HepG2 (cell line): ENCODE measurements around the gene NFKBIA. TPM values are rescaled to one million over a fixed set of nuclear protein-coding genes. Genes with fewer than 3 reads are reported as not detected.
A peak's percentile ranks its signal among the peaks of the same experiment; 100 is the strongest.

ENCODE experiments used
- ATAC-seq: fragments of 200-7000 bp; cut with Tn5 transposase; 3 replicates; pipeline ENCODE4 v1.9.1; 2020; ENCODE audit warnings: mild to moderate bottlenecking, moderate library complexity
- BruUV-seq: library from RNA; stranded (reverse); fragments of 400-500 nt; replicated peaks from 2 replicates; lab custom pipeline; 2021; lab: Mats Ljungman, UMichigan
- CTCF ChIA-PET: fragments of 300-600 bp; formaldehyde crosslinking; extraction: SDS; loops from one replicate; lab custom pipeline; 2021; ENCODE audit warnings: low total read pairs, inconsistent platforms, low intra/inter-chr PET ratio; lab: Yijun Ruan, JAX
- POLR2A ChIA-PET: fragments of 350-600 bp; sonication (Branson Sonifier 250); formaldehyde crosslinking; loops from one replicate; lab custom pipeline; 2020; ENCODE audit warnings: antibody characterized with exemption, inconsistent platforms; lab: Yijun Ruan, JAX
- DNase-seq: peaks from one replicate; pipeline ENCODE4 v3.0.0-alpha.2; 2015; ENCODE audit warnings: low spot score
- FAIRE-seq: peaks from 3 replicates; lab custom pipeline; 2011; peaks lifted over from hg19 to GRCh38; lab: Jason Lieb, UNC
- H2AFZ ChIP-seq: one replicate; pipeline ENCODE4 v1.6.1; 2011; ENCODE audit warnings: low read length, inconsistent platforms
- H3K27ac ChIP-seq: fragments of 300-600 bp; 3 replicates; pipeline ENCODE4 v1.8.0; 2011; ENCODE audit warnings: mixed run types, mild to moderate bottlenecking, mixed read lengths, low read length, inconsistent platforms; ENCODE audit not compliant: insufficient read depth; ENCODE audit errors: extremely low read length
- H3K27me3 ChIP-seq, 2 experiments: fragments of 200-600 bp in 1 of 2; 2 replicates in 1 of 2; 3 replicates in 1 of 2; pipeline versions ENCODE4 v1.6.0 to v1.8.0; 2011; ENCODE audit warnings: low read length in 2 of 2, mild to moderate bottlenecking in 2 of 2, moderate library complexity in 2 of 2, inconsistent platforms in 1 of 2; ENCODE audit not compliant: insufficient read depth in 2 of 2, control insufficient read depth in 1 of 2
- H3K36me3 ChIP-seq, 2 experiments: fragments of 200-600 bp in 1 of 2; replicated peaks in 1 of 2; 2 replicates in 1 of 2; 3 replicates in 1 of 2; pipeline versions ENCODE4 v1.5.1 to v1.8.0; 2011; ENCODE audit warnings: low read length in 2 of 2, inconsistent platforms in 1 of 2; ENCODE audit not compliant: insufficient read depth in 2 of 2, control insufficient read depth in 1 of 2
- H3K4me1 ChIP-seq: 2 replicates; pipeline ENCODE4 v1.5.1; 2012; ENCODE audit warnings: low read length, inconsistent platforms; ENCODE audit not compliant: insufficient read depth
- H3K4me2 ChIP-seq: 2 replicates; pipeline ENCODE4 v1.6.0; 2011; ENCODE audit warnings: low read depth, low read length, inconsistent platforms
- H3K4me3 ChIP-seq, 3 experiments: fragments of 200-600 bp in 1 of 3; sonication (generic), shearing (Covaris generic) in 1 of 3; replicated peaks in 1 of 3; 2 replicates each; pipeline ENCODE4 v1.5.1; 2011 to 2016; ENCODE audit warnings: low read length in 3 of 3, inconsistent platforms in 2 of 3, low read depth in 2 of 3, mild to moderate bottlenecking in 2 of 3, control low read depth in 1 of 3, mixed read lengths in 1 of 3; ENCODE audit not compliant: insufficient read depth in 1 of 3
- H3K79me2 ChIP-seq: one replicate; pipeline ENCODE4 v1.6.1; 2011; ENCODE audit warnings: low read length, inconsistent platforms; ENCODE audit not compliant: insufficient read depth
- H3K9ac ChIP-seq: 2 replicates; pipeline ENCODE4 v1.6.0; 2011; ENCODE audit warnings: mild to moderate bottlenecking, low read depth, low read length, inconsistent platforms; ENCODE audit not compliant: insufficient read depth
- H3K9me3 ChIP-seq: 2 replicates; pipeline ENCODE4 v1.5.1; 2012; ENCODE audit warnings: mild to moderate bottlenecking, low read length
- H4K20me1 ChIP-seq: 2 replicates; pipeline ENCODE4 v1.6.0; 2011; ENCODE audit warnings: inconsistent platforms, mild to moderate bottlenecking, low read length, moderate library complexity; ENCODE audit not compliant: insufficient read depth
- CEBPG ChIP-seq: IDR thresholded peaks from 2 replicates; pipeline ENCODE4 v1.6.1; 2016
- FOXA3 ChIP-seq: IDR thresholded peaks from 2 replicates; pipeline ENCODE4 v1.6.1; 2016; ENCODE audit warnings: missing genetic modification reagents, missing compliant biosample characterization
- HIVEP1 ChIP-seq: sonication (generic); formaldehyde crosslinking; IDR thresholded peaks from 2 replicates; pipeline ENCODE4 v1.4.0; 2020; ENCODE audit warnings: mild to moderate bottlenecking, missing genetic modification reagents
- HMGA1 ChIP-seq: sonication (generic); formaldehyde crosslinking; conservative IDR thresholded peaks from 2 replicates; pipeline ENCODE4 v1.4.0; 2020; ENCODE audit warnings: missing genetic modification reagents
- ZNF138 ChIP-seq: sonication (generic); formaldehyde crosslinking; IDR thresholded peaks from 2 replicates; pipeline ENCODE4 v1.5.0; 2020; ENCODE audit warnings: mild to moderate bottlenecking, low read depth, missing genetic modification reagents
- ZNF296 ChIP-seq: sonication (generic); formaldehyde crosslinking; conservative IDR thresholded peaks from 2 replicates; pipeline ENCODE4 v1.5.0; 2020; ENCODE audit warnings: mild to moderate bottlenecking, missing genetic modification reagents
- ZNF501 ChIP-seq: sonication (generic); formaldehyde crosslinking; IDR thresholded peaks from 2 replicates; pipeline ENCODE4 v1.5.1; 2020; ENCODE audit warnings: mild to moderate bottlenecking, moderate library complexity, missing genetic modification reagents
- ZNF75D ChIP-seq: sonication (generic); formaldehyde crosslinking; IDR thresholded peaks from 2 replicates; pipeline ENCODE4 v1.8.1; 2023; ENCODE audit warnings: missing genetic modification reagents, mild to moderate bottlenecking, borderline replicate concordance
- ZNF768 ChIP-seq: sonication (generic); formaldehyde crosslinking; IDR thresholded peaks from 2 replicates; pipeline ENCODE4 v1.4.0; 2020; ENCODE audit warnings: missing genetic modification reagents
- WGBS: methylation state at CpG from one replicate; pipeline ENCODE4 v1.1.6; 2017; ENCODE audit warnings: low lambda C conversion rate; 5-methylcytosine and 5-hydroxymethylcytosine counted together
- in situ Hi-C: cut with HindIII; loops from 2 replicates; pipeline ENCODE4 v1.10.0; 2017; ENCODE audit warnings: low pct_unique_long_range_greater_than_20kb; ENCODE audit not compliant: extremely low pct_ligation_motif_present
- intact Hi-C: fragments of 100-400 bp; cut with micrococcal nuclease; formaldehyde crosslinking; loops from one replicate; pipeline ENCODE4 v1.10.0; 2022; ENCODE audit not compliant: unreplicated experiment
- polyA plus RNA-seq, 8 experiments: library from polyadenylated mRNA; depleted of rRNA in 3 of 8; stranded (reverse) in 7 of 8; unstranded in 1 of 8; fragments of >200 nt; fragmentation: Illumina TruSeq in 4 of 8; extraction: Trizol in 4 of 8; gene quantifications; 2 replicates each; pipeline versions ENCODE4 v1.2.1 to v1.2.3, GENCODE V29; 2011 to 2016; ENCODE audit warnings: low read depth in 4 of 8, missing spikeins in 1 of 8, mixed read lengths in 1 of 8; ENCODE audit not compliant: insufficient read depth in 1 of 8
- total RNA-seq, 5 experiments: library from RNA; depleted of rRNA; stranded (reverse); fragments of >200 nt; fragmentation: Illumina TruSeq; extraction: Trizol; gene quantifications; 2 replicates each; pipeline ENCODE4 v1.2.3, GENCODE V29; 2016; ENCODE audit warnings: low read depth in 1 of 5
- TF ChIP-seq, protein P1 (sequence below): sonication (generic); formaldehyde crosslinking; IDR thresholded peaks from 2 replicates; pipeline ENCODE4 v1.8.0; 2022; ENCODE audit warnings: missing genetic modification reagents, mild to moderate bottlenecking, inconsistent platforms, borderline replicate concordance
- TF ChIP-seq, protein P2 (sequence below): sonication (generic); formaldehyde crosslinking; IDR thresholded peaks from 2 replicates; pipeline ENCODE4 v1.5.0; 2020; ENCODE audit warnings: missing genetic modification reagents
- TF ChIP-seq, protein P3 (sequence below): sonication (generic); formaldehyde crosslinking; IDR thresholded peaks from 2 replicates; pipeline ENCODE4 v1.5.0; 2020; ENCODE audit warnings: missing genetic modification reagents
- TF ChIP-seq, protein P4 (sequence below): sonication (generic); formaldehyde crosslinking; IDR thresholded peaks from 2 replicates; pipeline ENCODE4 v1.5.0; 2020; ENCODE audit warnings: missing genetic modification reagents, mild to moderate bottlenecking, borderline replicate concordance
- TF ChIP-seq, protein P5 (sequence below): sonication (generic); formaldehyde crosslinking; IDR thresholded peaks from 2 replicates; pipeline ENCODE4 v1.9.0; 2022; ENCODE audit warnings: missing genetic modification reagents, mild to moderate bottlenecking, borderline replicate concordance
- TF ChIP-seq, protein P6 (sequence below): sonication (generic); formaldehyde crosslinking; IDR thresholded peaks from 2 replicates; pipeline ENCODE4 v1.4.0; 2020; ENCODE audit warnings: missing genetic modification reagents, low read depth, mild to moderate bottlenecking, borderline replicate concordance

The NFKBIA gene
- total and polyA plus RNA-seq, 2 of the 13 experiments (the other 11 are each of a cell fraction or from before 2014, with no cell fraction given): 197 to 319 TPM

DNA sequence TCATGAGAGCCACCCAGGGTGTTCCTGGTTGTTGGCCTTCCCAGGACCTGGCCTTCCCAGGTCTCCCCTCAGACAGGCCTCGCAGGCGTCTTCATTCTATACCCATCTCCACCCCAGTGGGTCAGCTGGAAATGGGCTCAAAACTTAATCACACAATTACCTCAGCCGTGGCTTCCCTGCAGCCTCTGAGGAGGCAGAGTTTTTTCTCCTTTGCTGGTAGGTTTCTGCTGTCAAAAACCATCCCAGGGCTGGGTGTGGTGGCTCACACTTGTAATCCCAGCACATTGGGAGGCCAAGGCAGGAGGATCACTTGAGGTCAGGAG lies 13.2 kb downstream of the NFKBIA start:
- H3K4me1 ChIP-seq: peaks cover 42% of the 10 kb centered on the region
- no peak for TF ChIP-seq CEBPG (CRISPR knock-in tag)
- TF ChIP-seq HIVEP1 (CRISPR knock-in tag): peak; percentile 77
- TF ChIP-seq, protein P1, sequence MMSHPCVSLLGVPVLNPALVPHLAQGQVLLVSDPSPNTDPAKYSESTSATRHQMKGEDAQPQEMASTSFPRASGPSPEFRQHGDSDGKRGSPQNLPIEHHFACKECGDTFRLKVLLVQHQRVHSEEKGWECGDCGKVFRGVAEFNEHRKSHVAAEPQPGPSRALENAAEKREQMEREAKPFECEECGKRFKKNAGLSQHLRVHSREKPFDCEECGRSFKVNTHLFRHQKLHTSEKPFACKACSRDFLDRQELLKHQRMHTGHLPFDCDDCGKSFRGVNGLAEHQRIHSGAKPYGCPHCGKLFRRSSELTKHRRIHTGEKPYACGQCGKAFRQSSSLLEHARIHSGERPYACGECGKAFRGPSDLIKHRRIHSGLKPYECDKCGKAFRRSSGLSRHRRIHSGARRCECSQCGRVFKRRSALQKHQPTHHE (CRISPR knock-in tag): no peak
- TF ChIP-seq, protein P2, sequence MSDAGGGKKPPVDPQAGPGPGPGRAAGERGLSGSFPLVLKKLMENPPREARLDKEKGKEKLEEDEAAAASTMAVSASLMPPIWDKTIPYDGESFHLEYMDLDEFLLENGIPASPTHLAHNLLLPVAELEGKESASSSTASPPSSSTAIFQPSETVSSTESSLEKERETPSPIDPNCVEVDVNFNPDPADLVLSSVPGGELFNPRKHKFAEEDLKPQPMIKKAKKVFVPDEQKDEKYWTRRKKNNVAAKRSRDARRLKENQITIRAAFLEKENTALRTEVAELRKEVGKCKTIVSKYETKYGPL (CRISPR knock-in tag): no peak
- TF ChIP-seq ZNF768 (CRISPR knock-in tag): peak; percentile 65; the same call in 1 of the 2 replicates
- 0 out of 2 replicates have a peak, but pooled peaks have one; percentile 17 for TF ChIP-seq ZNF501 (CRISPR knock-in tag)
- TF ChIP-seq HMGA1: no peak
- TF ChIP-seq FOXA3 (CRISPR knock-in tag): no peak
- no peak for TF ChIP-seq ZNF138 (CRISPR knock-in tag)
- TF ChIP-seq ZNF296 (CRISPR knock-in tag): 0 out of 2 replicates have a peak, but pooled peaks have one; percentile 8
- TF ChIP-seq, protein P3, sequence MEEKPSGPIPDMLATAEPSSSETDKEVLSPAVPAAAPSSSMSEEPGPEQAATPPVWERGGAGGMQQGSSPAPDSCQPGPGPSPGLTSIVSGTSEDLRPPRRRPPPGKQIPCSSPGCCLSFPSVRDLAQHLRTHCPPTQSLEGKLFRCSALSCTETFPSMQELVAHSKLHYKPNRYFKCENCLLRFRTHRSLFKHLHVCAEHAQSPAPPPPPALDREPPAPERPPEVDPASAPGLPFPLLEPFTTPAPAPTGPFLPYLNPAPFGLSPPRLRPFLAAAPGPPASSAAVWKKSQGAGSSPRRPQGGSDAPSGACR (CRISPR knock-in tag): 0 out of 2 replicates have a peak, but pooled peaks have one; percentile 1
- TF ChIP-seq, protein P4, sequence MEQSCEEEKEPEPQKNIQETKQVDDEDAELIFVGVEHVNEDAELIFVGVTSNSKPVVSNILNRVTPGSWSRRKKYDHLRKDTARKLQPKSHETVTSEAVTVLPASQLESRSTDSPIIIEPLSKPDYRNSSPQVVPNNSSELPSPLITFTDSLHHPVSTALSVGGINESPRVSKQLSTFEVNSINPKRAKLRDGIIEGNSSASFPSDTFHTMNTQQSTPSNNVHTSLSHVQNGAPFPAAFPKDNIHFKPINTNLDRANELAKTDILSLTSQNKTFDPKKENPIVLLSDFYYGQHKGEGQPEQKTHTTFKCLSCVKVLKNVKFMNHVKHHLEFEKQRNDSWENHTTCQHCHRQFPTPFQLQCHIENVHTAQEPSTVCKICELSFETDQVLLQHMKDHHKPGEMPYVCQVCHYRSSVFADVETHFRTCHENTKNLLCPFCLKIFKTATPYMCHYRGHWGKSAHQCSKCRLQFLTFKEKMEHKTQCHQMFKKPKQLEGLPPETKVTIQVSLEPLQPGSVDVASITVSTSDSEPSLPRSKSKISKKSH (CRISPR knock-in tag): 0 out of 2 replicates have a peak, but pooled peaks have one; percentile 66
- TF ChIP-seq, protein P5, sequence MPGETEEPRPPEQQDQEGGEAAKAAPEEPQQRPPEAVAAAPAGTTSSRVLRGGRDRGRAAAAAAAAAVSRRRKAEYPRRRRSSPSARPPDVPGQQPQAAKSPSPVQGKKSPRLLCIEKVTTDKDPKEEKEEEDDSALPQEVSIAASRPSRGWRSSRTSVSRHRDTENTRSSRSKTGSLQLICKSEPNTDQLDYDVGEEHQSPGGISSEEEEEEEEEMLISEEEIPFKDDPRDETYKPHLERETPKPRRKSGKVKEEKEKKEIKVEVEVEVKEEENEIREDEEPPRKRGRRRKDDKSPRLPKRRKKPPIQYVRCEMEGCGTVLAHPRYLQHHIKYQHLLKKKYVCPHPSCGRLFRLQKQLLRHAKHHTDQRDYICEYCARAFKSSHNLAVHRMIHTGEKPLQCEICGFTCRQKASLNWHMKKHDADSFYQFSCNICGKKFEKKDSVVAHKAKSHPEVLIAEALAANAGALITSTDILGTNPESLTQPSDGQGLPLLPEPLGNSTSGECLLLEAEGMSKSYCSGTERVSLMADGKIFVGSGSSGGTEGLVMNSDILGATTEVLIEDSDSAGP (CRISPR knock-in tag): 0 out of 2 replicates have a peak, but pooled peaks have one; percentile 29
- TF ChIP-seq ZNF75D (CRISPR knock-in tag): 0 out of 2 replicates have a peak, but pooled peaks have one; percentile 83
- TF ChIP-seq, protein P6, sequence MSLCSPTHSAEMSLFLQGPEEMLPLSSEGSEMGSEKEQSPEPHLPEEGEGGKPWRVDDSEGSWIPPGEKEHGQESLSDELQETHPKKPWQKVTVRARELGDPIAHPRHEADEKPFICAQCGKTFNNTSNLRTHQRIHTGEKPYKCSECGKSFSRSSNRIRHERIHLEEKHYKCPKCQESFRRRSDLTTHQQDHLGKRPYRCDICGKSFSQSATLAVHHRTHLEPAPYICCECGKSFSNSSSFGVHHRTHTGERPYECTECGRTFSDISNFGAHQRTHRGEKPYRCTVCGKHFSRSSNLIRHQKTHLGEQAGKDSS (CRISPR knock-in tag): 0 out of 2 replicates have a peak, but pooled peaks have one; percentile 2
- TF ChIP-seq, all 625 proteins: peak for 9
- intact Hi-C loops: no loop called here
- H4K20me1 ChIP-seq: no peaks in the 10 kb centered on the region
- POLR2A ChIA-PET: interaction anchor here (12.0 kb wide), 1 partner anchor 11 kb away, joined by 211 read pairs; the partner anchor contains the start of gene NFKBIA
- FAIRE-seq (no peak), DNase-seq (no peak), ATAC-seq (no peak)
- H3K4me2 ChIP-seq: no peak overlapping the region
- H2AFZ ChIP-seq: no peak overlapping the region
- no peak overlapping the region for H3K9ac ChIP-seq
- no TSS peak for BruUV-seq
- in situ Hi-C loops: no loop called here
- no peaks in the 10 kb centered on the region for H3K36me3 ChIP-seq
- 76% methylated on average over 3 of the region's 3 CpGs for WGBS
- H3K79me2 ChIP-seq: no peaks in the 10 kb centered on the region
- CTCF ChIA-PET: no interaction called here
- no peak overlapping the region for H3K4me3 ChIP-seq
- H3K27me3 ChIP-seq: no peaks in the 10 kb centered on the region; a peak in 1 of 5 replicates
- no peaks in the 10 kb centered on the region for H3K9me3 ChIP-seq
- H3K27ac ChIP-seq: no peak overlapping the region
